ENCODE measurements around the gene CSNK1A1. TPM values are rescaled to one million over a fixed set of nuclear protein-coding genes. Genes with fewer than 3 reads are reported as not detected.

The CSNK1A1 gene
- total RNA-seq, 4 donors from 2014 or later, result 101 to 326 (median 205) TPM

DNA sequence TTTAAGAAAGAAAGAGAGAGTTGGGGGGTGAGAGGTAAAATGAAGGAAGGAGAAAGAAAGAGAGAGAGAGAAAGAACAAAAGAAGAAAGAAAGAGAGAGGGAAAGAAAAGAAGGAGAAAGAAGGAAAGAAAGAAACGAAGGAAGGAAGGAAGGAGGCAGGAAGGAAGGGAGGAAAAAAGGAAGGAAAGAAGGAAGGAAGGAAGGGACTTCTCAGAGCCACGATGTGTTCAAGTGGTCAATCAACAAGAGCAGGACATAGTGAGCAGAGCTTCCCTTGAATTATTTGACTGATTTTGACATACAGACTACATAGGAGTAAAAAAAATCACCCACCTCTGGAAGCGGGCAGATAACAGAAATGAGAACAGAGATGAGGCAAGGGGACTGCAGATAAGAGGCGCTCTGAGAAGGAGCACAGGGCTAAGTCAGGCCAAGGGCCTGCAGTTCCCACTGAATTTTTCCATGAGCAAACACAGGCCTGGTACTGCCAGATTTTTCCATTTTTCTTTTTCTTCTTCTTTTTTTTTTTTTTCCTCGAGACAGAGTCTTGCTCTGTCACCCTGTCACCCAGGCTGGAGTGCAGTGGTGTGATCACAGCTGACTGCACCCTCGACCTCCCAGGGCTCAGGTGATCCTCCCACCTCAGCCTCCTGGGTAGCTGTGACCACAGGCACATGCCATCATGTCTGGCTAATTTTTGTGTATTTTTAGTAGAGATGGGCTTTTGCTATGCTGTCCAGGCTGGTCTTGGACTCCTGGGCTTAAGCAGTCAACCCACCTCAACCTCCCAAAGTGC lies 94.4 kb downstream of the CSNK1A1 start:
- H3K4me3 ChIP-seq, result no peak overlapping the region
- H3K27me3 ChIP-seq, result no peaks in the 10 kb centered on the region
- TF ChIP-seq POLR2A (IDR thresholded peaks at IDR 0.05) (no peak), CTCF (IDR thresholded peaks at IDR 0.05) (no peak)
- H3K9me3 ChIP-seq, result no peaks in the 10 kb centered on the region
- DNase-seq, result no peak
- H3K27ac ChIP-seq, result peak overlapping the region; percentile 85 to 86
- intact Hi-C loops (cut with DNase I; ENCODE audit: low total_unique reads), result no loop called here
- H3K36me3 ChIP-seq, result no peaks in the 10 kb centered on the region
- H3K4me1 ChIP-seq, result peaks cover 12 to 13% of the 10 kb centered on the region in 2 donors

GRCh38 chr5:149455889-149456409 lies 95.3 kb downstream of the CSNK1A1 start:
- DNase-seq, result peak; percentile 68 to 73
- intact Hi-C loops (cut with DNase I; ENCODE audit: low total_unique reads), result no loop called here
- peaks cover 15 to 19% of the 10 kb centered on the region in 2 donors for H3K4me1 ChIP-seq
- H3K4me3 ChIP-seq, result no peak overlapping the region
- TF ChIP-seq POLR2A (IDR thresholded peaks at IDR 0.05) (no peak), CTCF (IDR thresholded peaks at IDR 0.05) (no peak)
- peak overlapping the region; percentile 85 to 86 for H3K27ac ChIP-seq
- H3K9me3 ChIP-seq, result no peaks in the 10 kb centered on the region
- H3K27me3 ChIP-seq, result no peaks in the 10 kb centered on the region
- no peaks in the 10 kb centered on the region for H3K36me3 ChIP-seq

- H3K27ac ChIP-seq, result peak overlapping the region; percentile 86 to 93
- no peak for TF ChIP-seq POLR2A (IDR thresholded peaks at IDR 0.05)
- TF ChIP-seq CTCF (IDR thresholded peaks at IDR 0.05), result no peak
- no peaks in the 10 kb centered on the region for H3K9me3 ChIP-seq
- no peak overlapping the region for H3K4me3 ChIP-seq
- no peaks in the 10 kb centered on the region for H3K27me3 ChIP-seq
- no peak for DNase-seq
- intact Hi-C loops (cut with DNase I; ENCODE audit: low total_unique reads), result no loop called here
- peaks cover 26 to 34% of the 10 kb centered on the region in 2 donors for H3K4me1 ChIP-seq
- H3K36me3 ChIP-seq, result no peaks in the 10 kb centered on the region
Observed at GRCh38 chr5:149453618-149454415, 97.4 kb downstream of the CSNK1A1 start.

DNA sequence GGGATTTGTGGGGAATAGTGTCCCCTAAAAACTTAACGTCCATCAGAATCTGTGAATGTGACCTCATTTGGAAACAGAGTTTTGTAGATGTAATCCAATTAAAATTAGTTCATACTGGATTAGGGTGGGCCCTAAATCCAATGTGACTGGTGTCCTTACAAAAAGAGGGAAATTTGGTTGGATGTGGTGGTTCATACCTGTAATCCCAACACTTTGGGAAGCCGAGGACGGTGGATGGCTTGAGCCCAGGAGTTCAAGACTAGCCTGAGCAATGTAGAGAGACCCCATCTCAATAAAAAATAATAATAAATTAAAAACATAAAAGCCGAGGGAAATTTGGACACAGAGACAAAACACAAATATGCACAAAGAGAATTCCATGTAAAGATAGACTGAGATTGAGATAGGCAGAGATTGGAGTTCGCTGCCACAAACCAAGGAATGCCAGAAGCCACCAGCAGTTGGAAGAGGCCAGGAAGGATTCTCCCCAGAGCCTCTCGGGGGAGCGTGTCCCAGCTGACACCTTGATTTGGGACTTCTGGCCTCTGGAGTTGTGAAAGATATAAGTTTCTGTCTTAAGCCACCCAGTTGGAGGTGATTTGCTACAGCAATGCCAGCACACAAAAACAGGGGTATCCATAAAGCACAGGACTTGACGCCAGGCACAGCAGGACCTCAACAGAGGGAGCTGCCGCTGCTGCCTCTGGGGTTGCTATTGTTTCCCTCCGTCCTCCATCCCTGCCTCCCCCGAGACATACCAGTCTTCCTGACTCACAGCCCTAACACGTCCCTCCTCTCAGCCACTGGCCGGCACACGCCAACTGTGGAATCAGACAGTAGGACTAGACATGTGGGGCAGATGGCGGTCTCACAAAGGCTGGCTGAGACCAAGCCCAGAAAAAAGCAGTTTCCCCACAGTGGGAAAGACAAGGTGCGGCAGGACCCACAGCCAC lies 98.3 kb downstream of the CSNK1A1 start:
- intact Hi-C loops (cut with DNase I; ENCODE audit: low total_unique reads), result no loop called here
- TF ChIP-seq POLR2A (IDR thresholded peaks at IDR 0.05) (peak in 1 of 2 donors; percentile 43), CTCF (IDR thresholded peaks at IDR 0.05) (peak in 2 of 4 experiments; percentile 11 to 20)
- Histone ChIP-seq H3K27ac (peak overlapping the region; percentile 86 to 93), H3K9me3 (no peaks in the 10 kb centered on the region), H3K4me1 (peaks cover 26 to 34% of the 10 kb centered on the region in 2 donors), H3K4me3 (no peak overlapping the region), H3K27me3 (no peaks in the 10 kb centered on the region), H3K36me3 (no peaks in the 10 kb centered on the region)
- peak; percentile 83 to 90 for DNase-seq

Data from uterus (tissue), 4 donors.